Left ventricle myocardium inferior (tissue), 1 donor: ENCODE measurements around the gene HYAL2. TPM values are rescaled to one million over a fixed set of nuclear protein-coding genes. Genes with fewer than 3 reads are reported as not detected.

Experiments
- DNase-seq: peaks from one replicate; pipeline ENCODE4 v3.0.0-alpha.2; 2020
- H3K27ac ChIP-seq: fragments of 200-600 bp; replicated peaks from 2 replicates; pipeline ENCODE4 v1.8.0; 2021
- H3K27me3 ChIP-seq: fragments of 200-600 bp; 2 replicates; pipeline ENCODE4 v1.8.0; 2021; ENCODE audit warnings: low read depth
- H3K36me3 ChIP-seq: fragments of 200-600 bp; 2 replicates; pipeline ENCODE4 v1.8.0; 2021
- H3K4me1 ChIP-seq: fragments of 200-600 bp; 2 replicates; pipeline ENCODE4 v1.8.0; 2021
- H3K4me3 ChIP-seq: fragments of 200-600 bp; 2 replicates; pipeline ENCODE4 v1.8.0; 2021; ENCODE audit warnings: mild to moderate bottlenecking, moderate library complexity
- H3K9me3 ChIP-seq: fragments of 200-600 bp; replicated peaks from 2 replicates; pipeline ENCODE4 v1.8.0; 2021
- intact Hi-C: fragments of 100-400 bp; cut with micrococcal nuclease; formaldehyde crosslinking; loops from one replicate; pipeline ENCODE4 v1.11.0; 2022
- total RNA-seq: library from RNA; stranded (reverse); fragmentation: NEBNext Ultra II Directional; extraction: Animal tissue kit (Norgen Biotek cat#: 25700); gene quantifications from one replicate; pipeline ENCODE4 v1.2.1, GENCODE V29; 2021
- TF ChIP-seq, protein P1 (sequence below): fragments of 200-600 bp; IDR thresholded peaks from 2 replicates; pipeline ENCODE4 v1.8.0; 2021; ENCODE audit warnings: antibody characterized with exemption, mild to moderate bottlenecking, borderline replicate concordance
- donor health status: DM: no; HTN: yes; CAD: no; lungs with severe emphysema.

The HYAL2 gene
- total RNA-seq, 1 donor from 2014 or later: 38.9 TPM

DNA sequence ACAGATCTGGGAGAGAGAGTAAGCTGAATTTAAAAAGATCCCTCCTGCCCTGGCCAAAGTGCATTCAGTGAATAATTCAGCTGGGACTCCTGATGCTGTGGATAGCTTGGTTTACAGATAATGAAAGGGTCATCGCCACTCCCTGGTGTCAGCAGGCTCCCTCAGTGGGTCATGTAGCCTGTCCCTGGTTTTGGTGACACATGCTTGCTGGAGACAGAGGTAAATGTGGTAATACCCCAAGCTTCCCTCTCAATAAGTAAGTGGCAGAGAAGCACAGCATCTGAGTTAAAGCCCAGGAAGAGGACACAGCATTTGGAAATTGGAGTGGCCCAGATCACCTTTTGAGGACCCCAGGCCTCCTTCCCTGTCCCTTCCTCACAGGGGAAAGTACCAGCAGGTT is 34.9 kb upstream of the HYAL2 start:
- no peak for DNase-seq
- peaks cover 70% of the 10 kb centered on the region for H3K4me1 ChIP-seq
- no peaks in the 10 kb centered on the region for H3K9me3 ChIP-seq
- intact Hi-C loops: no loop called here
- peak overlapping the region; percentile 88 for H3K4me3 ChIP-seq
- no peaks in the 10 kb centered on the region for H3K27me3 ChIP-seq
- TF ChIP-seq, protein P1, sequence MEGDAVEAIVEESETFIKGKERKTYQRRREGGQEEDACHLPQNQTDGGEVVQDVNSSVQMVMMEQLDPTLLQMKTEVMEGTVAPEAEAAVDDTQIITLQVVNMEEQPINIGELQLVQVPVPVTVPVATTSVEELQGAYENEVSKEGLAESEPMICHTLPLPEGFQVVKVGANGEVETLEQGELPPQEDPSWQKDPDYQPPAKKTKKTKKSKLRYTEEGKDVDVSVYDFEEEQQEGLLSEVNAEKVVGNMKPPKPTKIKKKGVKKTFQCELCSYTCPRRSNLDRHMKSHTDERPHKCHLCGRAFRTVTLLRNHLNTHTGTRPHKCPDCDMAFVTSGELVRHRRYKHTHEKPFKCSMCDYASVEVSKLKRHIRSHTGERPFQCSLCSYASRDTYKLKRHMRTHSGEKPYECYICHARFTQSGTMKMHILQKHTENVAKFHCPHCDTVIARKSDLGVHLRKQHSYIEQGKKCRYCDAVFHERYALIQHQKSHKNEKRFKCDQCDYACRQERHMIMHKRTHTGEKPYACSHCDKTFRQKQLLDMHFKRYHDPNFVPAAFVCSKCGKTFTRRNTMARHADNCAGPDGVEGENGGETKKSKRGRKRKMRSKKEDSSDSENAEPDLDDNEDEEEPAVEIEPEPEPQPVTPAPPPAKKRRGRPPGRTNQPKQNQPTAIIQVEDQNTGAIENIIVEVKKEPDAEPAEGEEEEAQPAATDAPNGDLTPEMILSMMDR: no peak
- peak overlapping the region; percentile 92 for H3K27ac ChIP-seq
- H3K36me3 ChIP-seq: peaks cover 53% of the 10 kb centered on the region

DNA sequence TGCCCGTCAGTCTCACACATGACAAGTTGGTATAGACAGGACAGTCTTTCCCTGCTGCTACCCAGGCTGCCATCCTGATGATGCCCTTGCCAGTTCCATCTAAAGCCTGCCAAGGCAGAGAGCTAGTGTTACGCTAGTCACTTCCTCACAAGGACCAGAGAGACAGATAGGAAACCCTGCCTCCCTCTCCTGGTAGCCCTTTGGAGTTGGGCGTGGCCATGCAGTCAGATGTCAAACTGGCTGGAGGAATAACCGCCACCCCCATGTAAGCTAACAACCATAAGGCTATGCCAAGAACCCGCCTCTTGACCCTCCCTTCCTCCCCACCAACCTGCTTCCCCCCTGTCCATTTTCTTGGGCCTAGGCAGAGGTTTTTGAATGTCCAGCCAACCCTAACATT is 34.0 kb upstream of the HYAL2 start:
- intact Hi-C loops: no loop called here
- H3K36me3 ChIP-seq: peaks cover 53% of the 10 kb centered on the region
- peak; percentile 31 for DNase-seq

DNA sequence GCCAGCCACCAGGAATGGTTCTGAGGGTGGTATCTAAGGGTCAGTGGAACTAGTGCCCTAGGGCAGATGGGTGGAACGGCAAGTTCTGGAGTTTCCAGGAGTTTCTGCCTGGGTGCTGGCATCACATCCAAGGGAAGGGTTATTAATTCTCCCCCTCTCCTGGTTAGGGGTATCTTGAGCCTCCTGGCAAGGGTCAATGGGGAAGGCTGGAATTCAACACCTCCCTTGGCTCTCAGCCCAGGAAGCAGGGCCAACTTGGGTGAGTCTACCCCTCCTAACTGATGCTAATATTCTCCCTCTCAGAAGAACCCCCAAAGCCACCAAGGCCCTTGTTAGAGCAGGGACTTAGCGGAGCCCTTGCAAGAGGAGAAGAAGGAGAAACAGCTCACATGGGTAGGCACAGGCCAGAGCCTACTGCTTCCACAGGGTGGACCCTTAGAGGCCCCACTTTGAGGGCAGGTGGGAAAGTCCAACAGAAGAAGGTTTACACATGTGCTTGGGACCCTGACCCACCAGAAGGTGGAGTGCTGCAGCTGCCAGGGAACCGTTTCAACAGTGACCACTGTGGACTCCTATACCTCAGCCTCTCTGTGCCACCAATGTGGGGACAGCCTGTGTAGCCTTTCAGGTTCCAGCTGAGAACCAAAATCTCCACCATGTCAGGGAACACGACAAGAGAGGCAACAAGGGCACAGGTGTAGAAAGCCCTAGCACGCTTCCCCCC is 33.4 kb upstream of the HYAL2 start:
- Histone ChIP-seq H3K9me3 (no peaks in the 10 kb centered on the region), H3K36me3 (peaks cover 53% of the 10 kb centered on the region), H3K4me3 (peak overlapping the region; percentile 88), H3K27me3 (no peaks in the 10 kb centered on the region), H3K4me1 (peaks cover 82% of the 10 kb centered on the region), H3K27ac (peak overlapping the region; percentile 92)
- TF ChIP-seq, protein P1: no peak
- DNase-seq: no peak
- intact Hi-C loops: no loop called here

More for the DNA sequence above, 34.0 kb upstream of the HYAL2 start:
- Histone ChIP-seq H3K27ac (peak overlapping the region; percentile 92), H3K9me3 (no peaks in the 10 kb centered on the region), H3K27me3 (no peaks in the 10 kb centered on the region), H3K4me1 (peaks cover 76% of the 10 kb centered on the region), H3K4me3 (peak overlapping the region; percentile 88)
- TF ChIP-seq, protein P1: no peak

DNA sequence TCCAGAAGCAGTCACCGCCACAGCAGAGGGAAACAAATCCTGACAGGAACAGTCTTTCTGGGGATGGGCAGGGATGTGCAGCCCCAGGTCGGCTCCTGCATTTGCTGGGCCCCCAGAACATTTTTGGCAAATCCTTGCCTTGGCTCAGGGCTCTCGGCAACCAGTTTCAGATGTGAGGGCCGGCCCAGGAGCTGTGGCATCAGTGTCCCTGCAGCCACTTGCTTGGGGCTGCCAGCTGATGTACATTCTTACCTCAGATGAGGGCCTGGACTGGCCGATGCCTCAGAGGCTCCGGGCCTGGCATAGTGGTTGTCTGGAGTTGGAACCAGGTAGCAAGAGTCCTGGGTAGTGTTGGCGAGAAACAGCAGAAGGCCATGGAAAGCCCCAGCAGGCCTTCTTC is 32.3 kb upstream of the HYAL2 start:
- TF ChIP-seq, protein P1: no peak
- intact Hi-C loops: no loop called here
- Histone ChIP-seq H3K9me3 (no peaks in the 10 kb centered on the region), H3K4me1 (peaks cover 86% of the 10 kb centered on the region), H3K36me3 (peaks cover 53% of the 10 kb centered on the region), H3K27ac (no peak overlapping the region), H3K4me3 (no peak overlapping the region), H3K27me3 (no peaks in the 10 kb centered on the region)
- DNase-seq: no peak

DNA sequence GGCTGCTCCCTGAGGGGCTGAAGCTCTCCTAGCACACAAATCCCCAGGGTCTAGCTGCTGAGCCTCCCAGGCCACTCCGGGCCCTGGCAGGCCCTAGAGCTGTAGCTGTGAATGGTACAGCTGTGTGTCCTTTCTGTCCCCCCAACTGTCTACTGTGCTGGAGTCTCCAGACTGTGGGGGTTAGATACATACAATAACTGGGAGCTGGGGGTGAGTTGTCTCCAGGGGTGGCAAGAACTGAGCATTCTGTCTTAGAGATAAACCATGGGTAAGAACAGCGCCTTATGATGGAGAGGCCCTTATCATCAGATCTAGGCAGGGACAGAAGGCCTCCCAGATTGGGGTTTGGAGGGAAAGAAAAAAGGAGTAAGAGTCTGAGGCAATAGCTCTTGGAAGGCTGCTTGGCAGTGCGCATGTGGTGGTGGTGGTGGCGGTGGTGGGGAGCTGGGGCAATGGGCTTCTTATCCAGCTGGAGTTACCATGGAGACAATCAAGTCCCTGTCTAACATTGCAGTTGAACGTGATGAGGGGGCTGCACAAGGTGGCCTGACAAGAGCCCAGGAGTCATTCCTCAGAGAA is 31.7 kb upstream of the HYAL2 start:
- TF ChIP-seq, protein P1: no peak
- Histone ChIP-seq H3K4me1 (peaks cover 89% of the 10 kb centered on the region), H3K4me3 (no peak overlapping the region), H3K27ac (no peak overlapping the region), H3K27me3 (no peaks in the 10 kb centered on the region), H3K36me3 (peaks cover 53% of the 10 kb centered on the region), H3K9me3 (no peaks in the 10 kb centered on the region)
- no peak for DNase-seq
- intact Hi-C loops: no loop called here
